Fibroblast of pulmonary artery (primary cell): Measurements from ENCODE around the gene LCE3B.

ENCODE experiments used
- DNase-seq: peaks from one replicate; pipeline ENCODE4 v3.0.0-alpha.2; 2010; ENCODE audit warnings: low read depth
- H3K4me3 ChIP-seq: replicated peaks from 2 replicates; pipeline ENCODE4 v1.5.1; 2011; ENCODE audit warnings: low read depth, mild to moderate bottlenecking, control low read depth, low read length, moderate library complexity
- TF ChIP-seq, protein P1 (sequence below): IDR thresholded peaks from 2 replicates; pipeline ENCODE4 v1.5.1; 2011; ENCODE audit warnings: mild to moderate bottlenecking, control low read depth, low read length, inconsistent platforms; ENCODE audit errors: missing control alignments

LCE3B gene

DNA sequence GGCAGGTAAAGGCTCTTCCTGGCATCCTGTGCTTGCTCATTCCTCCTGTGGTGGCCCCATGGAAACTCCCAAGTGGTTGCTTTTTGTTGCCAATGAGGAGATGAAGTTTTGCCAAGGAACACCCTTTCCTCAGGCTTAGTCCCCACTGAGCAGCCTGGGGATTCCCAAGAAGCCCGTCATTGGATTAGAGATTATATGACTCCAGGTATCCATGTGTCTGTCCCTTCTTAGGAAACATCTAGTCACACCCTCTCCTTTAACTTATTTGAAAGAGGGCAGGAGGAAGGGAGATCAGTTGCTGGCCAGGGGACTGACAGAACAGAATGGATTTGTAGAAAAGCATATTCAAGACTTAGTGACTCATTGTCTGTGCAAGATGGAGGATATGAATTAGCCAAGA is 13.1 kb downstream of the LCE3B start:
- no peak overlapping the region for H3K4me3 ChIP-seq
- DNase-seq, result no peak
- TF ChIP-seq, protein P1, sequence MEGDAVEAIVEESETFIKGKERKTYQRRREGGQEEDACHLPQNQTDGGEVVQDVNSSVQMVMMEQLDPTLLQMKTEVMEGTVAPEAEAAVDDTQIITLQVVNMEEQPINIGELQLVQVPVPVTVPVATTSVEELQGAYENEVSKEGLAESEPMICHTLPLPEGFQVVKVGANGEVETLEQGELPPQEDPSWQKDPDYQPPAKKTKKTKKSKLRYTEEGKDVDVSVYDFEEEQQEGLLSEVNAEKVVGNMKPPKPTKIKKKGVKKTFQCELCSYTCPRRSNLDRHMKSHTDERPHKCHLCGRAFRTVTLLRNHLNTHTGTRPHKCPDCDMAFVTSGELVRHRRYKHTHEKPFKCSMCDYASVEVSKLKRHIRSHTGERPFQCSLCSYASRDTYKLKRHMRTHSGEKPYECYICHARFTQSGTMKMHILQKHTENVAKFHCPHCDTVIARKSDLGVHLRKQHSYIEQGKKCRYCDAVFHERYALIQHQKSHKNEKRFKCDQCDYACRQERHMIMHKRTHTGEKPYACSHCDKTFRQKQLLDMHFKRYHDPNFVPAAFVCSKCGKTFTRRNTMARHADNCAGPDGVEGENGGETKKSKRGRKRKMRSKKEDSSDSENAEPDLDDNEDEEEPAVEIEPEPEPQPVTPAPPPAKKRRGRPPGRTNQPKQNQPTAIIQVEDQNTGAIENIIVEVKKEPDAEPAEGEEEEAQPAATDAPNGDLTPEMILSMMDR, result no peak

DNA sequence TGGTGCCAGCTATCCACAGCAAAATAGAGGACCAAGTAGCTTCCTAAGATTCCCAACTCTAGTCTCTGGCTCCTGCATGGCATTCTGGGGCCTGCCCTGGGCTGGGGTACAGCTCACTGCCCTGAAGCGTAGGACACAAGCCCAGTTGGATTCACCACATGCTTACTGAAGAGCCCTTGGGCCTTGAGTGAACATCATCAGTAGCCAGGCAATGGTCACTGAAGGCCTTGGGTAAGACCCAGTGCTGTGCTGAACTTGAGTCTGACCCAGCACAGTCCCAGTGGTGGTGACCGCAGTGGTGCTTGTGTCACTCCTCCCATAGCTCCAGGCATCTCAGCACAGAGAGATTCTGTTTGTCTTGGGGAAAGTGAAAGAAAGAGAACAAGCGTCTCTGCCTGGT is 17.0 kb downstream of the LCE3B start:
- TF ChIP-seq, protein P1, result no peak
- DNase-seq, result no peak
- no peak overlapping the region for H3K4me3 ChIP-seq

DNA sequence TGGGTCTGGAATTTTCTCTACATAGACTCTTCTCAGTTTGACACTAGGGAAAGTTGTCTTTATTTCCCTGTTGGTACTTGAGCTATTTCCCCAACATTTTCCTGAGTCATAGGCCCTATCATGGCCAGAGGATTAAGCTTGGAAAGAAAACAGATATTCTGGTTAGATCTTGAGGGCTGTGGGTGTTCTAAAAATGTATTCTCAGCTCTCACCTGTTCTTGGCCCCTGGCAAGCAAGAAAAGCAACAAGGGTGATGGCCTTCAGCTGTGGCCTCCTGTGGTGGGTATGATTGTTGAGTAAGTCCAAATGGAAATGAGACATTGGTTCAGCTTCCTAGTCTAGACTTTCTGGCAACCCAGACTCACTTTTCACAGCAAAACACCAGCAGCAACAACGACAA is 26.7 kb downstream of the LCE3B start:
- TF ChIP-seq, protein P1, result no peak
- no peak overlapping the region for H3K4me3 ChIP-seq
- no peak for DNase-seq

DNA sequence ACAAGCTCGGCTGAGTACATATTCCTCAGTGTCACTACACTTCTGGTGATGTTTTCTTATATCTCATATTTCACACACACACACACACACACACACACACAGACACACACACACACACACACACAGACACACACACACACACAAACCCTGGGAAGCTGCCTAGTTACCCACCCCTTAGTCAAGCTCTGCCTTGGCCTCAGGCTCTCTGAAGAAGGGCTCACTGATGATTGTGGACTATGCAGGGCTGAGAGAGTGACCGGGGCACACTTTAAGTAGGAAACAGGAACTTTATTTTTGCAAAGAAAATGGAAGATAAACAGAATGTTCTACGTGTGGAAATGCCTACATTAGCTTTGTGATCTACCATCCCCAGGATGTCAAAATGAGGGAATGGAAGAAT is 30.3 kb downstream of the LCE3B start:
- DNase-seq, result no peak
- TF ChIP-seq, protein P1, result no peak
- no peak overlapping the region for H3K4me3 ChIP-seq

DNA sequence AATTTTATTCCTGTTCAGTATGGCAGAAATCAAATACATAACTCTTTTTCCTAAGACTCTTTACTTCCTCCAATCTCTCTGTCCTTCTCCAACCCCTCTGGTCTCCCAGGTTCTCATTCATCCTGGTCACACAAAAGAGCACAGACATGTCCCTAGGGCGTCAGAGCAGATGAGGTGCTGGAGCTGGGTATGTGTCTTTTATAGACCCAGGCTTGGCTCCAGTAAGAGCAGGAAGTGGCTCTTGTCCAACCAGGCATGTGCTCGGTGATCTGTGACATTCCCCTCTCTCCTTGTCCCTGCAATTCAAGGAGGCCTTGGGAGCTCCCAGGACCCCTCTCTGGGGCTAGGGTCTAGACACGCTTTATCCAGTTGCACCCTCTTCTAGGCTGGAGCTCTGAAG is 31.5 kb downstream of the LCE3B start:
- no peak for DNase-seq
- H3K4me3 ChIP-seq, result no peak overlapping the region
- TF ChIP-seq, protein P1, result no peak

DNA sequence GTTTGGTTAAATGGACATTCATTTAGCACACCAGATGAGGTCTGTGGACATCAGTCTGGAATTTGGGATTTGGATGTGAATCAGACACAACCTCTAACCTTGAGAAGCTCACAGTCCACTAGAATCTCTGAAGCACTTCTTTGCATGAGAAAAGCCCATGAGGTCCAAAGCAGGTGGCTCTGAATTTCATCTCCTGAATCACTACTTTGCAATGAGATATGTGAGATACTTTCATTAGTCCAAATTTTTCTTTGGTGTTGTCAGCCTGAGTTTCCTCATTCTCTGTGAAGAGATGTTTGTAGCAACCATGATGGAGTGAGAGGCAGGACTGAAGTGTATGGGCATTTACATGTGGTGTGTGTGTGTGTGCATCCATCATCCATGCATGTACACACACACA is 33.0 kb downstream of the LCE3B start:
- H3K4me3 ChIP-seq, result no peak overlapping the region
- TF ChIP-seq, protein P1, result no peak
- no peak for DNase-seq

DNA sequence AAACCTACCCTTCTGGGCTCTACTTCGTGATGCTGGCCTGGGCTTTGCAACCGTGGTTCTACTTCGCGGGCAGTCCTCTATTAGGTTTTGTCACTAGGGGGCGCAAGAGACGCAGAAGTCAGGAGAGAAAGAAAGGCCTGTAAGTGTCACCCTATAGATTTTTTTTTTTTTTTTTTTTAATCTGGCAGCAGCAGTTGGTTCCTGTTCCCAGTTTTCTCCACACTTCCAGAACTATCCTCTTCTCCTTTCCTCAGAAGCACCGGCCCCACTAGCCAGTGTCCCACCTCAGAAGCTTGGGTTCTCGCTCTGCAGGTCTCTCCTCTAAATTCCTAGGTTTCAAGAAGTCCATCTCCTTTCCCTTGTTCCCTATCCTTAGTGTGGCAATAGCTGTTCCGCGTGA is 40.5 kb downstream of the LCE3B start:
- peak; percentile 48 for DNase-seq
- H3K4me3 ChIP-seq, result no peak overlapping the region
- TF ChIP-seq, protein P1, result peak; percentile 70
